Measurements from ENCODE around the gene GCGR. TPM values are rescaled to one million over a fixed set of nuclear protein-coding genes. Genes with fewer than 3 reads are reported as not detected.

GCGR gene
- total and polyA plus RNA-seq, 2 of the 13 experiments (the other 11 are each of a cell fraction or from before 2014, with no cell fraction given) = 0.04 to 0.13 TPM

DNA sequence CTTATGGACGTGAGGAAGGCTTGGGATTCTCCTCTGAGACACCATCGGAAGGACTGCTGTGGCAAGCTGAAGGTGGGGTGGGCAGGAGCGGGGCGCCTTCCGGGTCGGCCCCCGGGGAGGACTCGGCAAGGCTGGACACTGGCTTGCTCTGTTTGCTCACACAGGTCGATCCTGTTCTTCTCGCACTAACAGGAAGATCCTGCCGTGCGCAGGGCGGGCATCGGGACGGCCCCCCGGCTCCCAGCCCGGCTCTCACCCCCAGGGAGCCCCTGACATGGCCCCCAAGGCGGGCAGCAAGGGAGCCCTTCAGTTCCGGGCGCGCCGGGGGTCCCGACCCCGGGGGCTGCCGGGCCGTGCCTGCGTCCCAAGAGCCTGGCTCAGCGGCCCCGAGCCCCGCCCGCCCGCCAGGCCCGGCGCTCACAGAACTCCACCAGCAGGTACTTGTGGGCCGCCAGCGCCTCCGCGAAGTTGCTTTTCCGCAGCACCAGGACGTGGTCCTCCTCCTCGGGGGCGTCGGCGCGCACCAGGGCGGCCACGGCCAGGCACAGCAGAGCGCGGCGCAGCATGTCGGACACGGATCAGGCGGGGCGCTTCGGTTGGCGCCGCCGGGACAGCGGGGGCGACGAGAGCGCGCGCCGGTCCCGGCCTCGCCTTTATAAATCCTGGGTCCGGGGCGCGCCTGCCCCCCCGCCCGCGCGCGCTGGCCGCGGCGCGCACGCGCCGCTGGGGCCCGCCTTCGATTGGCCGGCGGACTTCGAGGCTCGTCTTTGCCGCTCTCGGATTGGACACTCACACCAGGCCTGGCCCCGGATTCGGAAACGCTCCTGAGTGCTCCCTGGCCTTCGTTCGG, 56.2 kb downstream of the GCGR start, which contains the start of gene P4HB (continued):
- TF ChIP-seq, protein P1, sequence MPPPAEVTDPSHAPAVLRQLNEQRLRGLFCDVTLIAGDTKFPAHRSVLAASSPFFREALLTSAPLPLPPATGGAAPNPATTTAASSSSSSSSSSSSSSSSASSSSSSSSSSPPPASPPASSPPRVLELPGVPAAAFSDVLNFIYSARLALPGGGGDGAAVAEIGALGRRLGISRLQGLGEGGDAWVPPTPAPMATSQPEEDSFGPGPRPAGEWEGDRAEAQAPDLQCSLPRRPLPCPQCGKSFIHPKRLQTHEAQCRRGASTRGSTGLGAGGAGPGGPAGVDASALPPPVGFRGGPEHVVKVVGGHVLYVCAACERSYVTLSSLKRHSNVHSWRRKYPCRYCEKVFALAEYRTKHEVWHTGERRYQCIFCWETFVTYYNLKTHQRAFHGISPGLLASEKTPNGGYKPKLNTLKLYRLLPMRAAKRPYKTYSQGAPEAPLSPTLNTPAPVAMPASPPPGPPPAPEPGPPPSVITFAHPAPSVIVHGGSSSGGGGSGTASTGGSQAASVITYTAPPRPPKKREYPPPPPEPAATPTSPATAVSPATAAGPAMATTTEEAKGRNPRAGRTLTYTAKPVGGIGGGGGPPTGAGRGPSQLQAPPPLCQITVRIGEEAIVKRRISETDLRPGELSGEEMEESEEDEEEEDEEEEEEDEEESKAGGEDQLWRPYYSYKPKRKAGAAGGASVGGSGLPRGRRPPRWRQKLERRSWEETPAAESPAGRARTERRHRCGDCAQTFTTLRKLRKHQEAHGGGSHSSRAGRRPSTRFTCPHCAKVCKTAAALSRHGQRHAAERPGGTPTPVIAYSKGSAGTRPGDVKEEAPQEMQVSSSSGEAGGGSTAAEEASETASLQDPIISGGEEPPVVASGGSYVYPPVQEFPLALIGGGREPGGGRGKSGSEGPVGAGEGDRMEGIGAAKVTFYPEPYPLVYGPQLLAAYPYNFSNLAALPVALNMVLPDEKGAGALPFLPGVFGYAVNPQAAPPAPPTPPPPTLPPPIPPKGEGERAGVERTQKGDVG (CRISPR knock-in tag; IDR thresholded peaks at IDR 0.05; ENCODE audit: borderline replicate concordance) = peak; percentile 9; the same call in 1 of the 2 replicates
- TF ChIP-seq, protein P2, sequence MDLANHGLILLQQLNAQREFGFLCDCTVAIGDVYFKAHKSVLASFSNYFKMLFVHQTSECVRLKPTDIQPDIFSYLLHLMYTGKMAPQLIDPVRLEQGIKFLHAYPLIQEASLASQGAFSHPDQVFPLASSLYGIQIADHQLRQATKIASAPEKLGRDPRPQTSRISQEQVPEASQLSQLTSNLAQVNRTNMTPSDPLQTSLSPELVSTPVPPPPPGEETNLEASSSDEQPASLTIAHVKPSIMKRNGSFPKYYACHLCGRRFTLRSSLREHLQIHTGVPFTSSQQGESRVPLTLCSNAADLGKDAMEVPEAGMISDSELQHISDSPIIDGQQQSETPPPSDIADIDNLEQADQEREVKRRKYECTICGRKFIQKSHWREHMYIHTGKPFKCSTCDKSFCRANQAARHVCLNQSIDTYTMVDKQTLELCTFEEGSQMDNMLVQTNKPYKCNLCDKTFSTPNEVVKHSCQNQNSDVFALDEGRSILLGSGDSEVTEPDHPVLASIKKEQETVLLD (CRISPR knock-in tag; IDR thresholded peaks at IDR 0.05; ENCODE audit: low read depth) = peak; percentile 89
- TF ChIP-seq POLR2A (IDR thresholded peaks at IDR 0.05; ENCODE audit: insufficient read depth in 1 of 2, low read depth in 2 of 2, low read length in 2 of 2) (peak in 1 of 2 experiments; percentile 97; a peak in 2 of 4 replicates), RAD21 (CRISPR knock-in tag; IDR thresholded peaks at IDR 0.05) (peak; percentile 85), TOPORS (CRISPR knock-in tag; IDR thresholded peaks at IDR 0.05) (peak; percentile 30; the same call in 1 of the 2 replicates), AGO1 (IDR thresholded peaks at IDR 0.05; ENCODE audit: low read depth, low read length, poor library complexity, severe bottlenecking) (peak; percentile 29), ZNF879 (CRISPR knock-in tag; IDR thresholded peaks at IDR 0.05) (0 out of 2 replicates have a peak, but pooled peaks have one; percentile 8), SETDB1 (CRISPR knock-in tag; IDR thresholded peaks at IDR 0.05; ENCODE audit: borderline replicate concordance) (no peak), CCDC6 (CRISPR knock-in tag; IDR thresholded peaks at IDR 0.05) (0 out of 2 replicates have a peak, but pooled peaks have one; percentile 15), KDM3A (CRISPR knock-in tag; IDR thresholded peaks at IDR 0.05; ENCODE audit: low read depth) (0 out of 2 replicates have a peak, but pooled peaks have one; percentile 3), SALL1 (CRISPR knock-in tag; IDR thresholded peaks at IDR 0.05) (peak; percentile 61), SAP130 (CRISPR knock-in tag; IDR thresholded peaks at IDR 0.05; ENCODE audit: low read depth) (peak; percentile 61), ZNF713 (CRISPR knock-in tag; IDR thresholded peaks at IDR 0.05) (0 out of 2 replicates have a peak, but pooled peaks have one; percentile 58), BRD4 (CRISPR knock-in tag; IDR thresholded peaks at IDR 0.05) (0 out of 2 replicates have a peak, but pooled peaks have one; percentile 37)
- TF ChIP-seq, protein P3, sequence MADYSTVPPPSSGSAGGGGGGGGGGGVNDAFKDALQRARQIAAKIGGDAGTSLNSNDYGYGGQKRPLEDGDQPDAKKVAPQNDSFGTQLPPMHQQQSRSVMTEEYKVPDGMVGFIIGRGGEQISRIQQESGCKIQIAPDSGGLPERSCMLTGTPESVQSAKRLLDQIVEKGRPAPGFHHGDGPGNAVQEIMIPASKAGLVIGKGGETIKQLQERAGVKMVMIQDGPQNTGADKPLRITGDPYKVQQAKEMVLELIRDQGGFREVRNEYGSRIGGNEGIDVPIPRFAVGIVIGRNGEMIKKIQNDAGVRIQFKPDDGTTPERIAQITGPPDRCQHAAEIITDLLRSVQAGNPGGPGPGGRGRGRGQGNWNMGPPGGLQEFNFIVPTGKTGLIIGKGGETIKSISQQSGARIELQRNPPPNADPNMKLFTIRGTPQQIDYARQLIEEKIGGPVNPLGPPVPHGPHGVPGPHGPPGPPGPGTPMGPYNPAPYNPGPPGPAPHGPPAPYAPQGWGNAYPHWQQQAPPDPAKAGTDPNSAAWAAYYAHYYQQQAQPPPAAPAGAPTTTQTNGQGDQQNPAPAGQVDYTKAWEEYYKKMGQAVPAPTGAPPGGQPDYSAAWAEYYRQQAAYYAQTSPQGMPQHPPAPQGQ (CRISPR knock-in tag; IDR thresholded peaks at IDR 0.05; ENCODE audit: borderline replicate concordance) = no peak
- TF ChIP-seq, protein P4, sequence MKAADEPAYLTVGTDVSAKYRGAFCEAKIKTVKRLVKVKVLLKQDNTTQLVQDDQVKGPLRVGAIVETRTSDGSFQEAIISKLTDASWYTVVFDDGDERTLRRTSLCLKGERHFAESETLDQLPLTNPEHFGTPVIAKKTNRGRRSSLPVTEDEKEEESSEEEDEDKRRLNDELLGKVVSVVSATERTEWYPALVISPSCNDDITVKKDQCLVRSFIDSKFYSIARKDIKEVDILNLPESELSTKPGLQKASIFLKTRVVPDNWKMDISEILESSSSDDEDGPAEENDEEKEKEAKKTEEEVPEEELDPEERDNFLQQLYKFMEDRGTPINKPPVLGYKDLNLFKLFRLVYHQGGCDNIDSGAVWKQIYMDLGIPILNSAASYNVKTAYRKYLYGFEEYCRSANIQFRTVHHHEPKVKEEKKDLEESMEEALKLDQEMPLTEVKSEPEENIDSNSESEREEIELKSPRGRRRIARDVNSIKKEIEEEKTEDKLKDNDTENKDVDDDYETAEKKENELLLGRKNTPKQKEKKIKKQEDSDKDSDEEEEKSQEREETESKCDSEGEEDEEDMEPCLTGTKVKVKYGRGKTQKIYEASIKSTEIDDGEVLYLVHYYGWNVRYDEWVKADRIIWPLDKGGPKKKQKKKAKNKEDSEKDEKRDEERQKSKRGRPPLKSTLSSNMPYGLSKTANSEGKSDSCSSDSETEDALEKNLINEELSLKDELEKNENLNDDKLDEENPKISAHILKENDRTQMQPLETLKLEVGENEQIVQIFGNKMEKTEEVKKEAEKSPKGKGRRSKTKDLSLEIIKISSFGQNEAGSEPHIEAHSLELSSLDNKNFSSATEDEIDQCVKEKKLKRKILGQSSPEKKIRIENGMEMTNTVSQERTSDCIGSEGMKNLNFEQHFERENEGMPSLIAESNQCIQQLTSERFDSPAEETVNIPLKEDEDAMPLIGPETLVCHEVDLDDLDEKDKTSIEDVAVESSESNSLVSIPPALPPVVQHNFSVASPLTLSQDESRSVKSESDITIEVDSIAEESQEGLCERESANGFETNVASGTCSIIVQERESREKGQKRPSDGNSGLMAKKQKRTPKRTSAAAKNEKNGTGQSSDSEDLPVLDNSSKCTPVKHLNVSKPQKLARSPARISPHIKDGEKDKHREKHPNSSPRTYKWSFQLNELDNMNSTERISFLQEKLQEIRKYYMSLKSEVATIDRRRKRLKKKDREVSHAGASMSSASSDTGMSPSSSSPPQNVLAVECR (CRISPR knock-in tag; IDR thresholded peaks at IDR 0.05; ENCODE audit: borderline replicate concordance) = peak; percentile 29
- TF ChIP-seq, protein P5, sequence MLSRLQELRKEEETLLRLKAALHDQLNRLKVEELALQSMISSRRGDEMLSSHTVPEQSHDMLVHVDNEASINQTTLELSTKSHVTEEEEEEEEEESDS (CRISPR knock-in tag; IDR thresholded peaks at IDR 0.05; ENCODE audit: borderline replicate concordance) = 0 out of 2 replicates have a peak, but pooled peaks have one; percentile 45

Measured in HepG2 (cell line).